Astrocyte (in vitro differentiated cells and primary cell): Measurements from ENCODE around the gene UBE2D2. TPM values are rescaled to one million over a fixed set of nuclear protein-coding genes. Genes with fewer than 3 reads are reported as not detected.
A peak's percentile ranks its signal among the peaks of the same experiment; 100 is the strongest.

ENCODE experiments used
- DNase-seq: peaks from one replicate; pipeline ENCODE4 v3.0.0-alpha.2; 2010; ENCODE audit warnings: low read depth
- FAIRE-seq: peaks from 2 replicates; lab custom pipeline; 2011; peaks lifted over from hg19 to GRCh38; lab: Jason Lieb, UNC
- H2AFZ ChIP-seq: 2 replicates; pipeline ENCODE4 v1.6.0; 2012; ENCODE audit warnings: low read depth, low read length, inconsistent platforms
- H3K27ac ChIP-seq: 2 replicates; pipeline ENCODE4 v1.5.1; 2011; ENCODE audit warnings: low read depth, low read length, inconsistent platforms
- H3K27me3 ChIP-seq: 2 replicates; pipeline ENCODE4 v1.6.0; 2011; ENCODE audit warnings: low read length, inconsistent platforms; ENCODE audit not compliant: insufficient read depth
- H3K36me3 ChIP-seq: 2 replicates; pipeline ENCODE4 v1.5.1; 2011; ENCODE audit warnings: low read length, inconsistent platforms; ENCODE audit not compliant: insufficient read depth
- H3K4me1 ChIP-seq: 2 replicates; pipeline ENCODE4 v1.5.1; 2011; ENCODE audit warnings: low read length, inconsistent platforms; ENCODE audit not compliant: insufficient read depth
- H3K4me2 ChIP-seq: 2 replicates; pipeline ENCODE4 v1.6.0; 2012; ENCODE audit warnings: low read length, inconsistent platforms
- H3K4me3 ChIP-seq: 2 replicates; pipeline ENCODE4 v1.5.1; 2011; ENCODE audit warnings: low read depth, mild to moderate bottlenecking, low read length, inconsistent platforms; ENCODE audit not compliant: insufficient read depth
- H3K79me2 ChIP-seq: 2 replicates; pipeline ENCODE4 v1.6.0; 2012; ENCODE audit warnings: mild to moderate bottlenecking, low read length, inconsistent platforms; ENCODE audit not compliant: insufficient read depth
- H3K9ac ChIP-seq: 2 replicates; pipeline ENCODE4 v1.6.0; 2012; ENCODE audit warnings: mild to moderate bottlenecking, low read length, inconsistent platforms
- H3K9me3 ChIP-seq: 2 replicates; pipeline ENCODE4 v1.5.1; 2012; ENCODE audit warnings: low read depth, mild to moderate bottlenecking, low read length, inconsistent platforms; ENCODE audit not compliant: insufficient read depth
- H4K20me1 ChIP-seq: 2 replicates; pipeline ENCODE4 v1.6.0; 2012; ENCODE audit warnings: low read length, inconsistent platforms; ENCODE audit not compliant: insufficient read depth
- H3K27ac Mint-ChIP-seq: one replicate; pipeline ENCODE4 v1.8.0; 2021; ENCODE audit warnings: mild to moderate bottlenecking, mixed read lengths; ENCODE audit not compliant: unreplicated experiment
- H3K27me3 Mint-ChIP-seq: one replicate; pipeline ENCODE4 v1.8.0; 2021; ENCODE audit warnings: low read depth, mixed read lengths; ENCODE audit not compliant: unreplicated experiment
- H3K36me3 Mint-ChIP-seq: one replicate; pipeline ENCODE4 v1.8.0; 2021; ENCODE audit warnings: low read depth, mixed read lengths; ENCODE audit not compliant: unreplicated experiment
- H3K4me1 Mint-ChIP-seq: one replicate; pipeline ENCODE4 v1.8.0; 2021; ENCODE audit warnings: low read depth, mixed read lengths; ENCODE audit not compliant: unreplicated experiment
- H3K4me3 Mint-ChIP-seq: one replicate; pipeline ENCODE4 v1.8.0; 2021; ENCODE audit warnings: mild to moderate bottlenecking, moderate library complexity, mixed read lengths; ENCODE audit not compliant: unreplicated experiment
- H3K9me3 Mint-ChIP-seq: one replicate; pipeline ENCODE4 v1.8.0; 2021; ENCODE audit warnings: mild to moderate bottlenecking, mixed read lengths; ENCODE audit not compliant: unreplicated experiment
- EZH2 ChIP-seq: IDR thresholded peaks from 2 replicates; pipeline ENCODE4 v1.6.1; 2012; ENCODE audit warnings: mild to moderate bottlenecking, low read length, inconsistent platforms; ENCODE audit not compliant: insufficient read depth
- total RNA-seq: library from RNA; stranded (reverse); gene quantifications from 2 replicates; pipeline ENCODE4 v1.2.1, GENCODE V29; 2021
- TF ChIP-seq, protein P1 (sequence below): IDR thresholded peaks from 2 replicates; pipeline ENCODE4 v1.5.1; 2011; ENCODE audit warnings: low read depth, mild to moderate bottlenecking, inconsistent platforms, low read length, moderate library complexity; ENCODE audit not compliant: insufficient read depth

Gene UBE2D2
- total RNA-seq, 1 donor from 2014 or later = 169 TPM

DNA sequence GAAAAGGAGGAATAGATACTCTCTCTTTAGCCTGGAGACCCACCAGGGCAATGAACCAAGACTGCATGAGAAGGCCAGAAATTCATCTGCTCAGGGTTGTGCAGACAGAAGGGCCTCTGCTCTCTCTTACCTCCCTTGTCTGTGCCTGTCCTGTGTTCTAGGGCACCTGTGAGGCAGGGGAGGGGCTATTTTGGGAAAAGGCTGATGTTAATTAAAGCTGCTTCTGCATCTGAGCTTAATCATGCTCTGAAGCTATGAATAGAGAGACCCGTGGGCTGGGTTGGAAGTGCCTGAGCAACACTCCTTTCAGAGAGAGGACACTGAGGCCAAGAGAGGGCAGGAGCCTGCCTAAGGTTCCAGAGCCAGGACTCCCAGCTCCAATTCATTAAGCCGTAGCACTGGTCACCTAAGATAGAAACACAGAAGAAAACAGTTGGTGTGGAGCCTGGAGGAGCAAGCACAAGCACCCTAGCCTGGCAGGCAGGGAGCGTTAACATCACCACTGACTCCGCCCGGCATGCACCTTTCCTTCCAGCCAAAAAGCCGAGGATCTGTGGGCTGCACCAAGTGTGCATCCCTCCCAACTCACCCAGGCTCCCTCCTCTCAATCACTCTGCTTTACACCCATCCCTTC lies 47.2 kb upstream of the UBE2D2 start:
- H3K9me3 ChIP-seq = no peaks in the 10 kb centered on the region
- DNase-seq (no peak), FAIRE-seq (no peak)
- peak overlapping the region; percentile 14 for H2AFZ ChIP-seq
- H3K36me3 Mint-ChIP-seq = no peaks in the 10 kb centered on the region
- H3K9me3 Mint-ChIP-seq = peaks cover 5% of the 10 kb centered on the region
- no peaks in the 10 kb centered on the region for H3K79me2 ChIP-seq
- H3K9ac ChIP-seq = no peak overlapping the region
- no peak overlapping the region for H3K4me3 ChIP-seq
- no peaks in the 10 kb centered on the region for H3K36me3 ChIP-seq
- peaks cover 5% of the 10 kb centered on the region for H3K27me3 Mint-ChIP-seq
- TF ChIP-seq EZH2 = no peak
- TF ChIP-seq, protein P1, sequence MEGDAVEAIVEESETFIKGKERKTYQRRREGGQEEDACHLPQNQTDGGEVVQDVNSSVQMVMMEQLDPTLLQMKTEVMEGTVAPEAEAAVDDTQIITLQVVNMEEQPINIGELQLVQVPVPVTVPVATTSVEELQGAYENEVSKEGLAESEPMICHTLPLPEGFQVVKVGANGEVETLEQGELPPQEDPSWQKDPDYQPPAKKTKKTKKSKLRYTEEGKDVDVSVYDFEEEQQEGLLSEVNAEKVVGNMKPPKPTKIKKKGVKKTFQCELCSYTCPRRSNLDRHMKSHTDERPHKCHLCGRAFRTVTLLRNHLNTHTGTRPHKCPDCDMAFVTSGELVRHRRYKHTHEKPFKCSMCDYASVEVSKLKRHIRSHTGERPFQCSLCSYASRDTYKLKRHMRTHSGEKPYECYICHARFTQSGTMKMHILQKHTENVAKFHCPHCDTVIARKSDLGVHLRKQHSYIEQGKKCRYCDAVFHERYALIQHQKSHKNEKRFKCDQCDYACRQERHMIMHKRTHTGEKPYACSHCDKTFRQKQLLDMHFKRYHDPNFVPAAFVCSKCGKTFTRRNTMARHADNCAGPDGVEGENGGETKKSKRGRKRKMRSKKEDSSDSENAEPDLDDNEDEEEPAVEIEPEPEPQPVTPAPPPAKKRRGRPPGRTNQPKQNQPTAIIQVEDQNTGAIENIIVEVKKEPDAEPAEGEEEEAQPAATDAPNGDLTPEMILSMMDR = no peak
- H3K27ac ChIP-seq = no peak overlapping the region
- H3K27me3 ChIP-seq = no peaks in the 10 kb centered on the region
- no peak overlapping the region for H3K27ac Mint-ChIP-seq
- no peak overlapping the region for H3K4me3 Mint-ChIP-seq
- H3K4me1 ChIP-seq = peaks cover 5% of the 10 kb centered on the region
- H4K20me1 ChIP-seq = no peaks in the 10 kb centered on the region
- peaks cover 4% of the 10 kb centered on the region for H3K4me1 Mint-ChIP-seq
- no peak overlapping the region for H3K4me2 ChIP-seq

DNA sequence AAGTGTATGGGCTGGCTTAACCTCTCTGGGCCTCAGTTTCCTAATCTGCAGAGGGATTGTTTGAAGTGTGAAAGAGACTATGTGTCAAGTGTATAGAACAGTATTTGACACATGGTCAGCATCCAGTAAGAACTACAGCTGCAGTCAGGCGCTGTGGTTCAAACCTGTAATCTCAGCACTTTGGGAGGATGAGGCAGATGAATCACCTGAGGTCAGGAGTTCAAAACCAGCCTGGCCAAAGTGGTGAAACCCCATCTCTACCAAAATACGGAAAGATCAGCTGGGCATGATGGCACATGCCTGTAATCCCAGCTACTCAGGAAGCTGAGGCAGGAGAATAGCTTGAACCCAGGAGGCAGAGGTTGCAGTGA lies 46.7 kb upstream of the UBE2D2 start:
- Mint-ChIP-seq H3K27me3 (peaks cover 5% of the 10 kb centered on the region), H3K9me3 (peaks cover 5% of the 10 kb centered on the region), H3K27ac (no peak overlapping the region), H3K4me3 (no peak overlapping the region), H3K36me3 (no peaks in the 10 kb centered on the region), H3K4me1 (peaks cover 4% of the 10 kb centered on the region)
- TF ChIP-seq, protein P1 = no peak
- TF ChIP-seq EZH2 = no peak
- H2AFZ ChIP-seq = no peak overlapping the region
- no peak overlapping the region for H3K27ac ChIP-seq
- DNase-seq (no peak), FAIRE-seq (no peak)
- H3K9me3 ChIP-seq = no peaks in the 10 kb centered on the region
- no peaks in the 10 kb centered on the region for H3K36me3 ChIP-seq
- H3K4me3 ChIP-seq = no peak overlapping the region
- H4K20me1 ChIP-seq = no peaks in the 10 kb centered on the region
- no peaks in the 10 kb centered on the region for H3K79me2 ChIP-seq
- no peak overlapping the region for H3K9ac ChIP-seq
- H3K27me3 ChIP-seq = no peaks in the 10 kb centered on the region
- H3K4me1 ChIP-seq = peaks cover 5% of the 10 kb centered on the region
- no peak overlapping the region for H3K4me2 ChIP-seq
